Dendritic cell treated with granulocyte-macrophage colony-stimulating factor and Interleukin-4, amounts not matched to agents 40 ng/mL and 50 ng/mL, for 4 days (primary cell): Measurements from ENCODE around the gene ATXN7.

Experiments
- H3K27ac Mint-ChIP-seq: one replicate; pipeline ENCODE4 v1.8.0; 2022; ENCODE audit warnings: mild to moderate bottlenecking, mixed read lengths
- H3K27me3 Mint-ChIP-seq: one replicate; pipeline ENCODE4 v1.8.0; 2022; ENCODE audit warnings: mild to moderate bottlenecking, mixed read lengths
- H3K36me3 Mint-ChIP-seq: one replicate; pipeline ENCODE4 v1.8.0; 2022; ENCODE audit warnings: low read depth, mixed read lengths
- H3K4me1 Mint-ChIP-seq: one replicate; pipeline ENCODE4 v1.8.0; 2022; ENCODE audit warnings: low read depth, mixed read lengths
- H3K4me3 Mint-ChIP-seq: one replicate; pipeline ENCODE4 v1.8.0; 2022; ENCODE audit warnings: mild to moderate bottlenecking, moderate library complexity, mixed read lengths
- H3K9me3 Mint-ChIP-seq: one replicate; pipeline ENCODE4 v1.8.0; 2022; ENCODE audit warnings: mixed read lengths
- intact Hi-C: fragments of 100-400 bp; cut with micrococcal nuclease; formaldehyde crosslinking; loops from one replicate; pipeline ENCODE4 v1.15.0; 2022

Gene ATXN7

GRCh38 chr3:63991666-63992065, 128.0 kb downstream of the ATXN7 start:
- Mint-ChIP-seq H3K27me3 (no peaks in the 10 kb centered on the region), H3K36me3 (peaks cover 91% of the 10 kb centered on the region), H3K9me3 (no peaks in the 10 kb centered on the region), H3K27ac (peak overlapping the region; percentile 69), H3K4me3 (no peak overlapping the region), H3K4me1 (peaks cover 54% of the 10 kb centered on the region)
- intact Hi-C loops, result loop anchor here (2.0 to 5.0 kb wide), 5 partner anchors 15 to 129 kb away; partner anchors contain the start of genes ATXN7, PSMD6 and THOC7

- Mint-ChIP-seq H3K27me3 (no peaks in the 10 kb centered on the region), H3K9me3 (no peaks in the 10 kb centered on the region), H3K4me3 (no peak overlapping the region), H3K27ac (peak overlapping the region; percentile 69), H3K4me1 (peaks cover 54% of the 10 kb centered on the region), H3K36me3 (peaks cover 91% of the 10 kb centered on the region)
- intact Hi-C loops, result loop anchor here (2.0 to 5.0 kb wide), 5 partner anchors 16 to 130 kb away; partner anchors contain the start of genes ATXN7, PSMD6 and THOC7
Observed at GRCh38 chr3:63992516-63993209, 129.0 kb downstream of the ATXN7 start.

GRCh38 chr3:63993653-63994079, 130.0 kb downstream of the ATXN7 start:
- intact Hi-C loops, result loop anchor here (2.0 to 5.0 kb wide), 5 partner anchors 17 to 131 kb away; partner anchors contain the start of genes ATXN7, PSMD6 and THOC7
- Mint-ChIP-seq H3K27ac (no peak overlapping the region), H3K27me3 (no peaks in the 10 kb centered on the region), H3K4me3 (no peak overlapping the region), H3K9me3 (no peaks in the 10 kb centered on the region), H3K36me3 (peaks cover 91% of the 10 kb centered on the region), H3K4me1 (peaks cover 54% of the 10 kb centered on the region)

GRCh38 chr3:63995086-63995485, 131.4 kb downstream of the ATXN7 start:
- intact Hi-C loops, result no loop called here
- Mint-ChIP-seq H3K9me3 (no peaks in the 10 kb centered on the region), H3K4me1 (peaks cover 54% of the 10 kb centered on the region), H3K36me3 (peaks cover 91% of the 10 kb centered on the region), H3K27me3 (no peaks in the 10 kb centered on the region), H3K27ac (peak overlapping the region; percentile 70), H3K4me3 (peak overlapping the region; percentile 26)

GRCh38 chr3:63998852-63999754, 135.4 kb downstream of the ATXN7 start:
- intact Hi-C loops, result no loop called here
- H3K36me3 Mint-ChIP-seq, result peaks cover 78% of the 10 kb centered on the region
- H3K9me3 Mint-ChIP-seq, result no peaks in the 10 kb centered on the region
- H3K4me1 Mint-ChIP-seq, result peaks cover 18% of the 10 kb centered on the region
- H3K27ac Mint-ChIP-seq, result no peak overlapping the region
- no peaks in the 10 kb centered on the region for H3K27me3 Mint-ChIP-seq
- H3K4me3 Mint-ChIP-seq, result no peak overlapping the region

- Mint-ChIP-seq H3K9me3 (no peaks in the 10 kb centered on the region), H3K4me3 (no peak overlapping the region), H3K27me3 (no peaks in the 10 kb centered on the region), H3K27ac (no peak overlapping the region), H3K36me3 (peaks cover 66% of the 10 kb centered on the region), H3K4me1 (peaks cover 8% of the 10 kb centered on the region)
- intact Hi-C loops, result no loop called here
Observed at GRCh38 chr3:64000453-64001055, 136.9 kb downstream of the ATXN7 start.

GRCh38 chr3:64002233-64002632, 138.6 kb downstream of the ATXN7 start:
- intact Hi-C loops, result no loop called here
- no peak overlapping the region for H3K27ac Mint-ChIP-seq

GRCh38 chr3:64003589-64003988, 139.9 kb downstream of the ATXN7 start:
- intact Hi-C loops, result no loop called here
- H3K27ac Mint-ChIP-seq, result no peak overlapping the region
- H3K36me3 Mint-ChIP-seq, result peaks cover 40% of the 10 kb centered on the region
- H3K9me3 Mint-ChIP-seq, result no peaks in the 10 kb centered on the region
- no peak overlapping the region for H3K4me3 Mint-ChIP-seq
- H3K4me1 Mint-ChIP-seq, result no peaks in the 10 kb centered on the region
- H3K27me3 Mint-ChIP-seq, result no peaks in the 10 kb centered on the region

More at GRCh38 chr3:64002233-64002632, 138.6 kb downstream of the ATXN7 start:
- Mint-ChIP-seq H3K9me3 (no peaks in the 10 kb centered on the region), H3K4me1 (no peaks in the 10 kb centered on the region), H3K4me3 (no peak overlapping the region), H3K27me3 (no peaks in the 10 kb centered on the region), H3K36me3 (peaks cover 49% of the 10 kb centered on the region)

- Mint-ChIP-seq H3K4me3 (no peak overlapping the region), H3K27me3 (no peaks in the 10 kb centered on the region), H3K27ac (no peak overlapping the region), H3K4me1 (no peaks in the 10 kb centered on the region), H3K36me3 (peaks cover 49% of the 10 kb centered on the region), H3K9me3 (no peaks in the 10 kb centered on the region)
- intact Hi-C loops, result no loop called here
Observed at GRCh38 chr3:64008017-64008416, 144.3 kb downstream of the ATXN7 start.

- Mint-ChIP-seq H3K27me3 (no peaks in the 10 kb centered on the region), H3K9me3 (no peaks in the 10 kb centered on the region), H3K4me3 (no peak overlapping the region), H3K27ac (no peak overlapping the region), H3K4me1 (no peaks in the 10 kb centered on the region), H3K36me3 (peaks cover 56% of the 10 kb centered on the region)
- intact Hi-C loops, result no loop called here
Observed at GRCh38 chr3:64008487-64009351, 145.1 kb downstream of the ATXN7 start.

GRCh38 chr3:64009528-64009927, 145.9 kb downstream of the ATXN7 start:
- H3K36me3 Mint-ChIP-seq, result peaks cover 64% of the 10 kb centered on the region
- H3K4me3 Mint-ChIP-seq, result no peak overlapping the region
- intact Hi-C loops, result no loop called here
- no peaks in the 10 kb centered on the region for H3K9me3 Mint-ChIP-seq
- H3K4me1 Mint-ChIP-seq, result peaks cover 4% of the 10 kb centered on the region
- no peak overlapping the region for H3K27ac Mint-ChIP-seq
- H3K27me3 Mint-ChIP-seq, result no peaks in the 10 kb centered on the region

- peaks cover 8% of the 10 kb centered on the region for H3K4me1 Mint-ChIP-seq
- H3K4me3 Mint-ChIP-seq, result no peak overlapping the region
- H3K36me3 Mint-ChIP-seq, result peaks cover 71% of the 10 kb centered on the region
- intact Hi-C loops, result no loop called here
- no peak overlapping the region for H3K27ac Mint-ChIP-seq
- H3K9me3 Mint-ChIP-seq, result no peaks in the 10 kb centered on the region
- no peaks in the 10 kb centered on the region for H3K27me3 Mint-ChIP-seq
Observed at GRCh38 chr3:64010199-64010598, 146.5 kb downstream of the ATXN7 start.

GRCh38 chr3:64011685-64012084, 148.0 kb downstream of the ATXN7 start:
- Mint-ChIP-seq H3K4me1 (peaks cover 8% of the 10 kb centered on the region), H3K27me3 (no peaks in the 10 kb centered on the region), H3K4me3 (no peak overlapping the region), H3K27ac (no peak overlapping the region), H3K36me3 (peaks cover 86% of the 10 kb centered on the region), H3K9me3 (no peaks in the 10 kb centered on the region)
- intact Hi-C loops, result no loop called here
